Measurements from ENCODE around the gene TMA16.

The TMA16 gene

DNA sequence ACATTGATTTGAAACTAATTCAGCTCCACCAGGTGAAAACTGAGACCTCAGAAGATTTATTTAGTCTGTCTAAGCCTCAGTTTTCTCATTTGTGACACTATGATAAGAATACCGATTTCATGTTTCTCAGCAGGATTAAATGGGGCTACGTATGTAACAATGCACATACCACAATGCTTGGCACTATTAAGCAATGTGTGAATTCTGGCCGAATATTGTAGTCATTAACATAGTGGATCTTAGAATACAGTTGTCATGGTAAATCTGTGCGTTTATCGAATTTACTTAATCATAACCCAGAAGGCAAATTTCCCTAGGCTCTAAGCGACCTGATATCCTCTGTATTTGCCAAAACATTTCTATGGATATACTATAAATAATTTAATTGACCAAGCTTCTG lies 69.1 kb downstream of the TMA16 start:
- DNase-seq (ENCODE audit: low spot score): no peak

GRCh38 chr4:163564221-163564720 lies 69.8 kb downstream of the TMA16 start:
- DNase-seq (ENCODE audit: low spot score): no peak

- DNase-seq (ENCODE audit: low spot score): no peak
Observed at GRCh38 chr4:163565226-163566135, 71.0 kb downstream of the TMA16 start.

DNA sequence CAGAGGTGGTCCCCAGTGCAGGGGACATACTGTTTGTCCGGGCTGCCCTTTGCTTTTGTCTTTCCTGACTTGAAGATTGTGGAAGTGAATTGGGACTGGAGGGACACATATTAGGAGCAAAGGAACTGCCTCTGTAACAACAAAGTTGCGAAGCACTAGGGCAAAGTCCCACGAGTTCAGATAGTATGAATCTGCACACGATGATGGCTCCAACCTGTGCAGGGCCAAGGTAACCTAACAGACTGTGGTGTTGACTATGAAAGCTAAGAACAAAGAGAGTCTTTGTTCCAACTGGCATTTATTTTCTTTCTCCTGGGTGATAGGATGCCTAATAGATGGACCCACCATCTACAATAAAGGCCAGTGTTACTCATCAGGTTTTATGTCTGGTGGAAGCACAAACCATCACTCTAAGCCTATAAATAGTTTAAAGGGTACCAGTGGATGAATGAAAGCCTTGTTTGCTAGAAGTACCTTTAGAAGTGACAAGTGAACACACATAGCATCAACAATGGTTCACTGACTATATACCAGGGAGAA lies 71.8 kb downstream of the TMA16 start:
- DNase-seq (ENCODE audit: low spot score): no peak

- DNase-seq (ENCODE audit: low spot score): no peak
Observed at GRCh38 chr4:163568843-163569242, 74.4 kb downstream of the TMA16 start.

All from putamen (tissue), 1 donor.